ENCODE measurements around the gene RNF180. TPM values are rescaled to one million over a fixed set of nuclear protein-coding genes. Genes with fewer than 3 reads are reported as not detected.
"Not testable (repeated sequence)": the region's sequence is repeated elsewhere in the genome, so short reads cannot be mapped to it uniquely, and the experiment has no call there.

Gene RNF180
- total RNA-seq, 1 experiment from 2014 or later: 5.4 TPM

DNA sequence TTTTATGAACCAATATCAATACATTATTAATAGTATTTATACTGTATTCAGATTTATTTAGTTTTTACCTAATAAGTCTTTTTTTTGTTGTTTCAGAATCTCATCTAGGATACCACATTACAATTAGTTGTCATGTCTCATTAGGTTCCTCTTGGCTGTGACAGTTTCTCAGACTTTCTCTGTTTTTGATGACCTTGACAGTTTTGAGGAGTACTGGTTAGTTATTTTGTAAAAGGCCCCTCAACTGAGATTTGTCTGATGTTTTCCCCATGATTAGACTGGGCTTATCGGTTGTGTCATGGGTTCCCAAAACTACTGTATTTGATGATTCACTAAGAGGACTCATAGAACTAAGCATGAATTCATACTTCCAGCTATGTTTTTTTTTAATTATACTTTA, 56.3 kb downstream of the RNF180 start:
- Histone ChIP-seq H3K27me3 (ENCODE audit: low read length) (no peaks in the 10 kb centered on the region), H3K27ac (ENCODE audit: low read length) (no peak overlapping the region), H3K36me3 (ENCODE audit: low read depth, low read length) (no peaks in the 10 kb centered on the region), H3K4me2 (ENCODE audit: low read length) (no peak overlapping the region), H3K9me3 (ENCODE audit: low read length) (no peaks in the 10 kb centered on the region), H3K9ac (ENCODE audit: low read length) (no peak overlapping the region), H3K4me1 (ENCODE audit: insufficient read depth, low read length) (no peaks in the 10 kb centered on the region), H3K79me2 (ENCODE audit: low read length) (no peaks in the 10 kb centered on the region), H3F3A (ENCODE audit: low read length, unreplicated experiment) (no peaks in the 10 kb centered on the region), H3K4me3 (ENCODE audit: low read length) (no peak overlapping the region), H3K9me2 (replicated peaks; ENCODE audit: low read length) (no peaks in the 10 kb centered on the region), H4K20me1 (ENCODE audit: low read length) (no peaks in the 10 kb centered on the region), H2AFZ (ENCODE audit: low read length) (no peak overlapping the region)
- ATAC-seq: no peak
- BruUV-seq (replicated peaks): no TSS peak
- no peak for TF ChIP-seq EZH2phosphoT487 (IDR thresholded peaks at IDR 0.05; ENCODE audit: borderline replicate concordance, low read length)
- CTCF ChIA-PET: no interaction called here
- no peak for DNase-seq
- intact Hi-C loops (cut with micrococcal nuclease): no loop called here
- POLR2A ChIA-PET (ENCODE audit: unreplicated experiment): no interaction called here

DNA sequence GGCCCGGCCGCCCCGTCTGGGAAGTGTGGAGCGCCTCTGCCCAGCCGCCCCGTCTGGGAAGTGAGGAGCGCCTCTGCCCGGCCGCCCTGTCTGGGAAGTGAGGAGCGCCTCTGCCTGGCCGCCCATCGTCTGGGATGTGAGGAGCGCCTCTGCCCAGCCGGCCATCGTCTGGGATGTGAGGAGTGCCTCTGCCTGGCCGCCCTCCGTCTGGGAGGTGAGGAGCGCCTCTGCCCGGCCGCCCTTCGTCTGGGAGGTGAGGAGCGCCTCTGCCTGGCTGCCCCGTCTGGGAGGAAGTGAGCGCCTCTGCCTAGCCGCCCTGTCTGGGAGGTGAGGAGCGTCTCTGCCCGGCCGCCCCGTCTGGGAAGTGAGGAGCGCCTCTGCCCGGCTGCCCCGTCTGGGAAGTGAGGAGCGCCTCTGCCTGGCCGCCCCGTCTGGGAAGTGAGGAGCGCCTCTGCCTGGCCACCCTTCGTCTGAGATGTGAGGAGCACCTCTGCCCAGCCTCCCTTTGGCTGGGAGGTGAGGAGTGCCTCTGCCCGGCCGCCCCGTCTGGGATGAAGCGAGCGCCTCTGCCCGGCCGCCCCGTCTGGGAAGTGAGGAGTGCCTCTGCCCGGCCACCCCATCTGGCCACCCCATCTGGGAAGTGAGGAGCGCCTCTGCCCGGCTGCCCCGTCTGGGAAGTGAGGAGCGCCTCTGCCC, 59.8 kb downstream of the RNF180 start:
- H2AFZ ChIP-seq (ENCODE audit: low read length); H3K27me3 ChIP-seq (ENCODE audit: low read length); H3K4me2 ChIP-seq (ENCODE audit: low read length); BruUV-seq (replicated peaks); POLR2A ChIA-PET (ENCODE audit: unreplicated experiment); DNase-seq; H3K9me3 ChIP-seq (ENCODE audit: low read length); H3K4me3 ChIP-seq (ENCODE audit: low read length); H3K9ac ChIP-seq (ENCODE audit: low read length); H3K36me3 ChIP-seq (ENCODE audit: low read depth, low read length); H3K27ac ChIP-seq (ENCODE audit: low read length); H3F3A ChIP-seq (ENCODE audit: low read length, unreplicated experiment); H3K9me2 ChIP-seq (replicated peaks; ENCODE audit: low read length); H4K20me1 ChIP-seq (ENCODE audit: low read length); H3K79me2 ChIP-seq (ENCODE audit: low read length); ATAC-seq; CTCF ChIA-PET; H3K4me1 ChIP-seq (ENCODE audit: insufficient read depth, low read length): not testable (repeated sequence)
- intact Hi-C loops (cut with micrococcal nuclease): loop anchor here (5.0 kb wide), 2 partner anchors 122 to 282 kb away; partner anchors contain the start of gene RGS7BP

GRCh38 chr5:64227131-64227537, 61.5 kb downstream of the RNF180 start:
- intact Hi-C loops (cut with micrococcal nuclease): loop anchor here (5.0 kb wide), 2 partner anchors 120 to 280 kb away; partner anchors contain the start of gene RGS7BP
- H4K20me1 ChIP-seq (ENCODE audit: low read length); H3K9ac ChIP-seq (ENCODE audit: low read length); H3K4me1 ChIP-seq (ENCODE audit: insufficient read depth, low read length); H3K27me3 ChIP-seq (ENCODE audit: low read length); POLR2A ChIA-PET (ENCODE audit: unreplicated experiment); H3K9me2 ChIP-seq (replicated peaks; ENCODE audit: low read length); H3K4me3 ChIP-seq (ENCODE audit: low read length); H2AFZ ChIP-seq (ENCODE audit: low read length); H3K36me3 ChIP-seq (ENCODE audit: low read depth, low read length); H3K9me3 ChIP-seq (ENCODE audit: low read length); ATAC-seq; BruUV-seq (replicated peaks); CTCF ChIA-PET; H3K4me2 ChIP-seq (ENCODE audit: low read length); DNase-seq; H3K27ac ChIP-seq (ENCODE audit: low read length); H3F3A ChIP-seq (ENCODE audit: low read length, unreplicated experiment); H3K79me2 ChIP-seq (ENCODE audit: low read length): not testable (repeated sequence)

DNA sequence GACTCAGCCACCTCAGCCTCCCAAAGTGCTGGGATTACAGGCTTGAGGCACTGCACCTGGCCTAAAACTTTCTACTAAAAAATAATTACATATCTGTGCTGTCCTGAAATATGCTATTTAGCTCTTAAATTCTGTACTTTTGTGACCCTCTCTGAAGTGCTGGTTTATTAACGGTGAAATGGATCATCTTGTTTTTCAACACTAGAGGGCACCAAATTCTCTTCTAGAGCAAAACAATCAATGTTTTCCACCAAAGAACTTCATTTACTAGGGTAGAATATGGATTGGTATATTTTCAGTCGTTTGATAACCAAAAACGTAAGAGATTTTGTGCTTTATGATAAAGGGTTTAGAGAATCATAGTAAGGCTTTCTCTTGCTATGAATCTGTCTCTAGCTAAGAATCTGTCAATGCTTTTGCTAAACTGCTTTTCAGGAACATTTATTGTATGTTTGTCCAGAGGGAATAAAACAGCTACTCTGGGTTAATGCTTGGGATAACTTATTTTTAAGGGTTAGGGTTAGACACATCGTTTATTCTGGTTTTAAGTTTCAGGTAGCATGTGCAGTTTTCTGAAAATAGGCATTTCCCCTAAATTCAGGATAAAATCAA, 63.6 kb downstream of the RNF180 start:
- ChIA-PET CTCF (interaction anchor here (0.6 to 2.0 kb wide), 6 partner anchors 71 to 383 kb away, joined by 3 to 16 read pairs (median 4); partner anchors contain the start of gene RGS7BP), POLR2A (ENCODE audit: unreplicated experiment) (no interaction called here)
- H2AFZ ChIP-seq (ENCODE audit: low read length): no peak overlapping the region
- H3K9me2 ChIP-seq (replicated peaks; ENCODE audit: low read length): no peaks in the 10 kb centered on the region
- no peaks in the 10 kb centered on the region for H3K36me3 ChIP-seq (ENCODE audit: low read depth, low read length)
- intact Hi-C loops (cut with micrococcal nuclease): loop anchor here (1.0 to 5.0 kb wide), 4 partner anchors 118 to 555 kb away; partner anchors contain the start of gene RGS7BP
- H4K20me1 ChIP-seq (ENCODE audit: low read length): no peaks in the 10 kb centered on the region
- TF ChIP-seq EZH2 (IDR thresholded peaks at IDR 0.05; ENCODE audit: low read length, unreplicated experiment) (no peak), EZH2phosphoT487 (IDR thresholded peaks at IDR 0.05; ENCODE audit: borderline replicate concordance, low read length) (no peak)
- TF ChIP-seq, protein P1, sequence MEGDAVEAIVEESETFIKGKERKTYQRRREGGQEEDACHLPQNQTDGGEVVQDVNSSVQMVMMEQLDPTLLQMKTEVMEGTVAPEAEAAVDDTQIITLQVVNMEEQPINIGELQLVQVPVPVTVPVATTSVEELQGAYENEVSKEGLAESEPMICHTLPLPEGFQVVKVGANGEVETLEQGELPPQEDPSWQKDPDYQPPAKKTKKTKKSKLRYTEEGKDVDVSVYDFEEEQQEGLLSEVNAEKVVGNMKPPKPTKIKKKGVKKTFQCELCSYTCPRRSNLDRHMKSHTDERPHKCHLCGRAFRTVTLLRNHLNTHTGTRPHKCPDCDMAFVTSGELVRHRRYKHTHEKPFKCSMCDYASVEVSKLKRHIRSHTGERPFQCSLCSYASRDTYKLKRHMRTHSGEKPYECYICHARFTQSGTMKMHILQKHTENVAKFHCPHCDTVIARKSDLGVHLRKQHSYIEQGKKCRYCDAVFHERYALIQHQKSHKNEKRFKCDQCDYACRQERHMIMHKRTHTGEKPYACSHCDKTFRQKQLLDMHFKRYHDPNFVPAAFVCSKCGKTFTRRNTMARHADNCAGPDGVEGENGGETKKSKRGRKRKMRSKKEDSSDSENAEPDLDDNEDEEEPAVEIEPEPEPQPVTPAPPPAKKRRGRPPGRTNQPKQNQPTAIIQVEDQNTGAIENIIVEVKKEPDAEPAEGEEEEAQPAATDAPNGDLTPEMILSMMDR (conservative IDR thresholded peaks at IDR 0.05; ENCODE audit: low read depth, low read length): peak; percentile 88
- no peak overlapping the region for H3K27ac ChIP-seq (ENCODE audit: low read length)
- H3K4me2 ChIP-seq (ENCODE audit: low read length): no peak overlapping the region
- no peaks in the 10 kb centered on the region for H3K4me1 ChIP-seq (ENCODE audit: insufficient read depth, low read length)
- H3K79me2 ChIP-seq (ENCODE audit: low read length): no peaks in the 10 kb centered on the region
- H3F3A ChIP-seq (ENCODE audit: low read length, unreplicated experiment): no peaks in the 10 kb centered on the region
- H3K27me3 ChIP-seq (ENCODE audit: low read length): no peaks in the 10 kb centered on the region
- ATAC-seq (peak; percentile 70), DNase-seq (peak; percentile 76)
- H3K9ac ChIP-seq (ENCODE audit: low read length): no peak overlapping the region
- BruUV-seq (replicated peaks): no TSS peak
- no peaks in the 10 kb centered on the region for H3K9me3 ChIP-seq (ENCODE audit: low read length)
- H3K4me3 ChIP-seq (ENCODE audit: low read length): no peak overlapping the region

All from PC-3 (cell line).